Fibroblast of lung (primary cell): ENCODE data around the gene MORN1. TPM values are rescaled to one million over a fixed set of nuclear protein-coding genes. Genes with fewer than 3 reads are reported as not detected.

Source experiments
- DNase-seq, 2 donors: peaks; one replicate each; pipeline versions ENCODE4 v3.0.0 to v3.0.0-alpha.2; 2010; ENCODE audit warnings: low read depth in 2 of 2
- H2AFZ ChIP-seq: 2 replicates; pipeline ENCODE4 v1.5.1; 2012; ENCODE audit warnings: low read length, control low read depth, inconsistent platforms
- H3K27ac ChIP-seq: 2 replicates; pipeline ENCODE4 v1.5.1; 2011; ENCODE audit warnings: low read length, control low read depth; ENCODE audit not compliant: insufficient read depth
- H3K27me3 ChIP-seq: 2 replicates; pipeline ENCODE4 v1.5.1; 2011; ENCODE audit warnings: mild to moderate bottlenecking, low read length; ENCODE audit not compliant: control insufficient read depth, insufficient read depth
- H3K36me3 ChIP-seq: 2 replicates; pipeline ENCODE4 v1.5.1; 2011; ENCODE audit warnings: low read length; ENCODE audit not compliant: control insufficient read depth, insufficient read depth
- H3K4me1 ChIP-seq: 2 replicates; pipeline ENCODE4 v1.5.1; 2011; ENCODE audit warnings: low read length; ENCODE audit not compliant: control insufficient read depth, insufficient read depth; ENCODE audit errors: extremely low read depth
- H3K4me2 ChIP-seq: 2 replicates; pipeline ENCODE4 v1.5.1; 2011; ENCODE audit warnings: low read length, control low read depth; ENCODE audit not compliant: insufficient read depth; ENCODE audit errors: extremely low read depth
- H3K4me3 ChIP-seq, 4 experiments: fragments of 200-600 bp in 1 of 4; sonication (generic) in 1 of 4; replicated peaks in 1 of 4; 2 replicates each; pipeline ENCODE4 v1.5.1; 2011 to 2016; ENCODE audit warnings: low read length in 4 of 4, low read depth in 3 of 4, mild to moderate bottlenecking in 3 of 4, control low read depth in 2 of 4, inconsistent platforms in 1 of 4, mixed read lengths in 1 of 4; ENCODE audit not compliant: insufficient read depth in 1 of 4; ENCODE audit errors: control extremely low read depth in 1 of 4
- H3K79me2 ChIP-seq: 2 replicates; pipeline ENCODE4 v1.5.1; 2012; ENCODE audit warnings: mild to moderate bottlenecking, low read length, inconsistent platforms; ENCODE audit not compliant: control insufficient read depth, insufficient read depth
- H3K9ac ChIP-seq: 2 replicates; pipeline ENCODE4 v1.5.1; 2011; ENCODE audit warnings: mild to moderate bottlenecking, low read length, control low read depth; ENCODE audit not compliant: insufficient read depth
- H3K9me3 ChIP-seq: 2 replicates; pipeline ENCODE4 v1.5.1; 2012; ENCODE audit warnings: low read depth, low read length; ENCODE audit not compliant: control insufficient read depth, insufficient read depth
- H4K20me1 ChIP-seq: 2 replicates; pipeline ENCODE4 v1.5.1; 2011; ENCODE audit warnings: low read length; ENCODE audit not compliant: control insufficient read depth, insufficient read depth; ENCODE audit errors: extremely low read depth
- CTCF ChIP-seq, 2 donors: IDR thresholded peaks in 1 of 2; conservative IDR thresholded peaks in 1 of 2; 1 replicate in 1 of 2; 2 replicates in 1 of 2; pipeline ENCODE4 v1.5.1; 2011 to 2012; ENCODE audit warnings: low read length in 2 of 2, control low read depth in 1 of 2, inconsistent platforms in 1 of 2, low read depth in 1 of 2, mild to moderate bottlenecking in 1 of 2
- EZH2 ChIP-seq: IDR thresholded peaks from 2 replicates; pipeline ENCODE4 v1.5.1; 2012; ENCODE audit warnings: low read length, control low read depth, mild to moderate bottlenecking; ENCODE audit errors: missing control alignments
- polyA plus RNA-seq, 2 donors: library from polyadenylated mRNA; depleted of rRNA in 1 of 2; stranded (reverse) in 1 of 2; unstranded in 1 of 2; fragments of >200 nt; gene quantifications; 2 replicates each; pipeline ENCODE4 v1.2.1, GENCODE V29; 2011 to 2012; ENCODE audit warnings: missing spikeins in 1 of 2
- total RNA-seq: library from RNA; depleted of rRNA; stranded (reverse); fragments of >200 nt; gene quantifications from 2 replicates; pipeline ENCODE4 v1.2.1, GENCODE V29; 2014

Gene MORN1
- total and polyA plus RNA-seq, 2 donors (not counting 1 experiment from before 2014, with no cell fraction given), result 3.5 to 10.6 TPM

- H3K27me3 ChIP-seq, result no peaks in the 10 kb centered on the region
- H3K9ac ChIP-seq, result no peak overlapping the region
- H2AFZ ChIP-seq, result no peak overlapping the region
- H3K36me3 ChIP-seq, result peaks cover 26% of the 10 kb centered on the region
- H3K79me2 ChIP-seq, result peaks cover 62% of the 10 kb centered on the region
- H3K4me2 ChIP-seq, result no peak overlapping the region
- DNase-seq, result no peak
- no peak overlapping the region for H3K4me3 ChIP-seq
- H3K27ac ChIP-seq, result no peak overlapping the region
- no peaks in the 10 kb centered on the region for H3K9me3 ChIP-seq
- no peaks in the 10 kb centered on the region for H4K20me1 ChIP-seq
- TF ChIP-seq EZH2, result no peak
- no peak for TF ChIP-seq CTCF (conservative IDR thresholded peaks at IDR 0.05 in 1 of 2, IDR thresholded peaks at IDR 0.05 in 1 of 2; ENCODE audit: low read depth in 1 of 2, low read length in 2 of 2)
- H3K4me1 ChIP-seq, result peaks cover 19% of the 10 kb centered on the region
Measured at GRCh38 chr1:2302292-2302925, 88.9 kb downstream of the MORN1 start.

GRCh38 chr1:2301607-2302291 is 89.6 kb downstream of the MORN1 start:
- peak overlapping the region; percentile 83 for H3K27ac ChIP-seq
- H3K27me3 ChIP-seq, result no peaks in the 10 kb centered on the region
- H2AFZ ChIP-seq, result no peak overlapping the region
- peaks cover 69% of the 10 kb centered on the region for H3K79me2 ChIP-seq
- H3K36me3 ChIP-seq, result peaks cover 22% of the 10 kb centered on the region
- TF ChIP-seq EZH2 (no peak), CTCF (conservative IDR thresholded peaks at IDR 0.05 in 1 of 2, IDR thresholded peaks at IDR 0.05 in 1 of 2; ENCODE audit: low read depth in 1 of 2, low read length in 2 of 2) (no peak)
- H4K20me1 ChIP-seq, result no peaks in the 10 kb centered on the region
- peak overlapping the region; percentile 11 for H3K9ac ChIP-seq
- H3K4me3 ChIP-seq, result no peak overlapping the region
- H3K4me2 ChIP-seq, result no peak overlapping the region
- H3K4me1 ChIP-seq, result peaks cover 19% of the 10 kb centered on the region
- DNase-seq, result no peak
- H3K9me3 ChIP-seq, result no peaks in the 10 kb centered on the region

GRCh38 chr1:2300851-2301606 is 90.3 kb downstream of the MORN1 start:
- no peaks in the 10 kb centered on the region for H4K20me1 ChIP-seq
- peaks cover 16% of the 10 kb centered on the region for H3K36me3 ChIP-seq
- H3K4me3 ChIP-seq, result peak overlapping the region in 1 of 4 experiments; percentile 14
- H3K27me3 ChIP-seq, result no peaks in the 10 kb centered on the region
- peak overlapping the region; percentile 83 for H3K27ac ChIP-seq
- no peak overlapping the region for H2AFZ ChIP-seq
- H3K4me1 ChIP-seq, result peaks cover 21% of the 10 kb centered on the region
- no peak for TF ChIP-seq EZH2
- TF ChIP-seq CTCF (conservative IDR thresholded peaks at IDR 0.05 in 1 of 2, IDR thresholded peaks at IDR 0.05 in 1 of 2; ENCODE audit: low read depth in 1 of 2, low read length in 2 of 2), result no peak
- H3K4me2 ChIP-seq, result peak overlapping the region; percentile 7
- no peaks in the 10 kb centered on the region for H3K9me3 ChIP-seq
- peaks cover 76% of the 10 kb centered on the region for H3K79me2 ChIP-seq
- peak; percentile 37 to 64 for DNase-seq
- H3K9ac ChIP-seq, result peak overlapping the region; percentile 58
